PC-3 (cell line): ENCODE results near the gene ZEB2.

Source experiments
- EZH2 ChIP-seq: fragments of 300-600 bp; sonication (generic); IDR thresholded peaks from one replicate; pipeline ENCODE4 v1.6.1; 2017; ENCODE audit warnings: antibody characterized with exemption, mild to moderate bottlenecking, low read length; ENCODE audit not compliant: unreplicated experiment
- EZH2phosphoT487 ChIP-seq: fragments of 300-600 bp; sonication (generic); IDR thresholded peaks from 2 replicates; pipeline ENCODE4 v1.6.1; 2018; ENCODE audit warnings: mild to moderate bottlenecking, antibody characterized with exemption, low read length, borderline replicate concordance
- TF ChIP-seq, protein P1 (sequence below): fragments of 300-600 bp; sonication (generic); conservative IDR thresholded peaks from 2 replicates; pipeline ENCODE4 v1.5.1; 2017; ENCODE audit warnings: antibody characterized with exemption, low read depth, mild to moderate bottlenecking, low read length

DNA sequence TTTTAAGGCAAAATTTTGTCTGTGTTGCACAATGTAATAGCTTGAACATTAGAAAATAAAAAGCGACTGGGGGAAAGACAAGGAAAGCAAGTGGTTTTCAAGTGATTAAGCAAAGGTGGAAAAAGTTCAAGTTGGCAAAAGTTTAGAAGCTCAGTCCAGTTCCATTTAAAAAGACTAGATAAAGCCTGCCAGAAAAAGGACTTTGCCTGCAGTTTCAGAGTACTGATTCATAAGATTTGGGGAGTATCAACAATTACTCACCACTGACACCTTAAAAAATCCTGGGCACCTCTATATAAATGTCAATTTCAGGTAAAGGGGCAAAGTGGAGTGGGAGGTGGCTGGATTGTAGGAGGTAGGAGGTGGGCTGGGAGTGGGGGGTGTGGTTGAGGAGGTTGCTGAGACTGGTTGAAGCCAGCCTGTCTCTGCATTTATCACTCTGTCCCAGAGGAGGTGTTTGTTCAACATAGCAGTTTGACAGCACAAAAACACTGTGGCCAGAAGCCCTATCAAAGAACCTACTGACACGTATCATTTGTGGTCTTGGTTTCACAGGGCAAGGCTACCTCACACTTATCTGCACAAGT is 14.6 kb downstream of the ZEB2 start:
- TF ChIP-seq, protein P1, sequence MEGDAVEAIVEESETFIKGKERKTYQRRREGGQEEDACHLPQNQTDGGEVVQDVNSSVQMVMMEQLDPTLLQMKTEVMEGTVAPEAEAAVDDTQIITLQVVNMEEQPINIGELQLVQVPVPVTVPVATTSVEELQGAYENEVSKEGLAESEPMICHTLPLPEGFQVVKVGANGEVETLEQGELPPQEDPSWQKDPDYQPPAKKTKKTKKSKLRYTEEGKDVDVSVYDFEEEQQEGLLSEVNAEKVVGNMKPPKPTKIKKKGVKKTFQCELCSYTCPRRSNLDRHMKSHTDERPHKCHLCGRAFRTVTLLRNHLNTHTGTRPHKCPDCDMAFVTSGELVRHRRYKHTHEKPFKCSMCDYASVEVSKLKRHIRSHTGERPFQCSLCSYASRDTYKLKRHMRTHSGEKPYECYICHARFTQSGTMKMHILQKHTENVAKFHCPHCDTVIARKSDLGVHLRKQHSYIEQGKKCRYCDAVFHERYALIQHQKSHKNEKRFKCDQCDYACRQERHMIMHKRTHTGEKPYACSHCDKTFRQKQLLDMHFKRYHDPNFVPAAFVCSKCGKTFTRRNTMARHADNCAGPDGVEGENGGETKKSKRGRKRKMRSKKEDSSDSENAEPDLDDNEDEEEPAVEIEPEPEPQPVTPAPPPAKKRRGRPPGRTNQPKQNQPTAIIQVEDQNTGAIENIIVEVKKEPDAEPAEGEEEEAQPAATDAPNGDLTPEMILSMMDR: no peak
- TF ChIP-seq EZH2phosphoT487 (no peak), EZH2 (no peak)
